WTC11 (cell line): ENCODE data around the gene CCN6.

Experiments
- CREB1 ChIP-seq: sonication (generic); formaldehyde crosslinking; IDR thresholded peaks from 2 replicates; pipeline ENCODE4 v1.8.0; 2023; ENCODE audit warnings: mild to moderate bottlenecking, missing genetic modification reagents
- JUN ChIP-seq: sonication (generic); formaldehyde crosslinking; IDR thresholded peaks from 2 replicates; pipeline ENCODE4 v1.8.0; 2023; ENCODE audit warnings: mild to moderate bottlenecking, missing genetic modification reagents
- SMAD3 ChIP-seq: sonication (generic); formaldehyde crosslinking; IDR thresholded peaks from 2 replicates; pipeline ENCODE4 v1.8.0; 2022; ENCODE audit warnings: missing genetic modification reagents, mild to moderate bottlenecking, borderline replicate concordance
- ZNF138 ChIP-seq: sonication (generic); formaldehyde crosslinking; conservative IDR thresholded peaks from 2 replicates; pipeline ENCODE4 v1.8.1; 2022; ENCODE audit warnings: mild to moderate bottlenecking, moderate library complexity, missing genetic modification reagents
- ZNF232 ChIP-seq: sonication (generic); formaldehyde crosslinking; IDR thresholded peaks from 2 replicates; pipeline ENCODE4 v1.8.0; 2022; ENCODE audit warnings: mild to moderate bottlenecking, missing genetic modification reagents
- ZNF396 ChIP-seq: fragments of 250-450 bp; sonication (Bioruptor Pico); IDR thresholded peaks from 2 replicates; pipeline ENCODE4 v1.8.0; 2021; ENCODE audit warnings: mild to moderate bottlenecking, moderate library complexity, borderline replicate concordance
- TF ChIP-seq, protein P1 (sequence below): fragments of 200-600 bp; IDR thresholded peaks from 2 replicates; pipeline ENCODE4 v1.8.0; 2022; ENCODE audit warnings: antibody characterized with exemption
- TF ChIP-seq, protein P2 (sequence below): sonication (generic); formaldehyde crosslinking; IDR thresholded peaks from 2 replicates; pipeline ENCODE4 v1.8.1; 2023; ENCODE audit warnings: mild to moderate bottlenecking, missing genetic modification reagents
- TF ChIP-seq, protein P3 (sequence below): sonication (generic); formaldehyde crosslinking; IDR thresholded peaks from 2 replicates; pipeline ENCODE4 v1.8.0; 2022; ENCODE audit warnings: mild to moderate bottlenecking, missing genetic modification reagents
- TF ChIP-seq, protein P4 (sequence below): sonication (generic); formaldehyde crosslinking; IDR thresholded peaks from 2 replicates; pipeline ENCODE4 v1.8.1; 2022; ENCODE audit warnings: low read depth, missing genetic modification reagents, borderline replicate concordance
- TF ChIP-seq, protein P5 (sequence below): sonication (generic); formaldehyde crosslinking; IDR thresholded peaks from 2 replicates; pipeline ENCODE4 v1.8.1; 2023; ENCODE audit warnings: mild to moderate bottlenecking, missing genetic modification reagents, borderline replicate concordance
- TF ChIP-seq, protein P6 (sequence below): fragments of 250-450 bp; sonication (Bioruptor Pico); IDR thresholded peaks from 2 replicates; pipeline ENCODE4 v1.9.0; 2021; ENCODE audit warnings: mild to moderate bottlenecking, borderline replicate concordance
- TF ChIP-seq, protein P7 (sequence below): sonication (generic); formaldehyde crosslinking; IDR thresholded peaks from 2 replicates; pipeline ENCODE4 v1.8.1; 2023; ENCODE audit warnings: mild to moderate bottlenecking, missing genetic modification reagents

DNA sequence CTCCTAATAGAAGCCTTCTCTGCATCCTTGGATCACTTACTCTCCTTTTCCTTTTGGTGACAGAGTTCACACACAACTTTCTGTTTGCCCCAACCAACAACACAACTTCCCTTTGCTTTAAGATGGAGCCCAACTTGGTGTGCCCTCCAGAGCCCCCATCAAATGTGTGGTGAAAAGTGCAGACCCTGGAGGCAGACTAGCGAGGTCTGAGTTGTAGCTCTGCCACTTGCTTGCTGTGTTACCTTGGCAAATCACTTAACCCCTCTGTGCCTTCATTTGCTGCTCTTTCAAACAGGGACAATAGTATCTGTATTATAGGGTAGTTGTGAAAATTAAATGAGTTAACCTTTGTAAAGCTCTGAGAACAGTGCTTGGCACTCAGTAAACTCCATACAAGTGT lies 34.3 kb upstream of the CCN6 start:
- TF ChIP-seq, protein P1, sequence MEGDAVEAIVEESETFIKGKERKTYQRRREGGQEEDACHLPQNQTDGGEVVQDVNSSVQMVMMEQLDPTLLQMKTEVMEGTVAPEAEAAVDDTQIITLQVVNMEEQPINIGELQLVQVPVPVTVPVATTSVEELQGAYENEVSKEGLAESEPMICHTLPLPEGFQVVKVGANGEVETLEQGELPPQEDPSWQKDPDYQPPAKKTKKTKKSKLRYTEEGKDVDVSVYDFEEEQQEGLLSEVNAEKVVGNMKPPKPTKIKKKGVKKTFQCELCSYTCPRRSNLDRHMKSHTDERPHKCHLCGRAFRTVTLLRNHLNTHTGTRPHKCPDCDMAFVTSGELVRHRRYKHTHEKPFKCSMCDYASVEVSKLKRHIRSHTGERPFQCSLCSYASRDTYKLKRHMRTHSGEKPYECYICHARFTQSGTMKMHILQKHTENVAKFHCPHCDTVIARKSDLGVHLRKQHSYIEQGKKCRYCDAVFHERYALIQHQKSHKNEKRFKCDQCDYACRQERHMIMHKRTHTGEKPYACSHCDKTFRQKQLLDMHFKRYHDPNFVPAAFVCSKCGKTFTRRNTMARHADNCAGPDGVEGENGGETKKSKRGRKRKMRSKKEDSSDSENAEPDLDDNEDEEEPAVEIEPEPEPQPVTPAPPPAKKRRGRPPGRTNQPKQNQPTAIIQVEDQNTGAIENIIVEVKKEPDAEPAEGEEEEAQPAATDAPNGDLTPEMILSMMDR, result no peak
- TF ChIP-seq, protein P2, sequence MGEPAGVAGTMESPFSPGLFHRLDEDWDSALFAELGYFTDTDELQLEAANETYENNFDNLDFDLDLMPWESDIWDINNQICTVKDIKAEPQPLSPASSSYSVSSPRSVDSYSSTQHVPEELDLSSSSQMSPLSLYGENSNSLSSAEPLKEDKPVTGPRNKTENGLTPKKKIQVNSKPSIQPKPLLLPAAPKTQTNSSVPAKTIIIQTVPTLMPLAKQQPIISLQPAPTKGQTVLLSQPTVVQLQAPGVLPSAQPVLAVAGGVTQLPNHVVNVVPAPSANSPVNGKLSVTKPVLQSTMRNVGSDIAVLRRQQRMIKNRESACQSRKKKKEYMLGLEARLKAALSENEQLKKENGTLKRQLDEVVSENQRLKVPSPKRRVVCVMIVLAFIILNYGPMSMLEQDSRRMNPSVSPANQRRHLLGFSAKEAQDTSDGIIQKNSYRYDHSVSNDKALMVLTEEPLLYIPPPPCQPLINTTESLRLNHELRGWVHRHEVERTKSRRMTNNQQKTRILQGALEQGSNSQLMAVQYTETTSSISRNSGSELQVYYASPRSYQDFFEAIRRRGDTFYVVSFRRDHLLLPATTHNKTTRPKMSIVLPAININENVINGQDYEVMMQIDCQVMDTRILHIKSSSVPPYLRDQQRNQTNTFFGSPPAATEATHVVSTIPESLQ (CRISPR knock-in tag), result no peak
- TF ChIP-seq, protein P3, sequence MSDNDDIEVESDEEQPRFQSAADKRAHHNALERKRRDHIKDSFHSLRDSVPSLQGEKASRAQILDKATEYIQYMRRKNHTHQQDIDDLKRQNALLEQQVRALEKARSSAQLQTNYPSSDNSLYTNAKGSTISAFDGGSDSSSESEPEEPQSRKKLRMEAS, result no peak
- TF ChIP-seq SMAD3, result no peak
- no peak for TF ChIP-seq ZNF138 (CRISPR knock-in tag)
- TF ChIP-seq CREB1, result no peak
- TF ChIP-seq ZNF232 (CRISPR knock-in tag), result no peak
- TF ChIP-seq ZNF396, result no peak
- TF ChIP-seq, protein P4, sequence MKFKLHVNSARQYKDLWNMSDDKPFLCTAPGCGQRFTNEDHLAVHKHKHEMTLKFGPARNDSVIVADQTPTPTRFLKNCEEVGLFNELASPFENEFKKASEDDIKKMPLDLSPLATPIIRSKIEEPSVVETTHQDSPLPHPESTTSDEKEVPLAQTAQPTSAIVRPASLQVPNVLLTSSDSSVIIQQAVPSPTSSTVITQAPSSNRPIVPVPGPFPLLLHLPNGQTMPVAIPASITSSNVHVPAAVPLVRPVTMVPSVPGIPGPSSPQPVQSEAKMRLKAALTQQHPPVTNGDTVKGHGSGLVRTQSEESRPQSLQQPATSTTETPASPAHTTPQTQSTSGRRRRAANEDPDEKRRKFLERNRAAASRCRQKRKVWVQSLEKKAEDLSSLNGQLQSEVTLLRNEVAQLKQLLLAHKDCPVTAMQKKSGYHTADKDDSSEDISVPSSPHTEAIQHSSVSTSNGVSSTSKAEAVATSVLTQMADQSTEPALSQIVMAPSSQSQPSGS, result no peak
- TF ChIP-seq, protein P5, sequence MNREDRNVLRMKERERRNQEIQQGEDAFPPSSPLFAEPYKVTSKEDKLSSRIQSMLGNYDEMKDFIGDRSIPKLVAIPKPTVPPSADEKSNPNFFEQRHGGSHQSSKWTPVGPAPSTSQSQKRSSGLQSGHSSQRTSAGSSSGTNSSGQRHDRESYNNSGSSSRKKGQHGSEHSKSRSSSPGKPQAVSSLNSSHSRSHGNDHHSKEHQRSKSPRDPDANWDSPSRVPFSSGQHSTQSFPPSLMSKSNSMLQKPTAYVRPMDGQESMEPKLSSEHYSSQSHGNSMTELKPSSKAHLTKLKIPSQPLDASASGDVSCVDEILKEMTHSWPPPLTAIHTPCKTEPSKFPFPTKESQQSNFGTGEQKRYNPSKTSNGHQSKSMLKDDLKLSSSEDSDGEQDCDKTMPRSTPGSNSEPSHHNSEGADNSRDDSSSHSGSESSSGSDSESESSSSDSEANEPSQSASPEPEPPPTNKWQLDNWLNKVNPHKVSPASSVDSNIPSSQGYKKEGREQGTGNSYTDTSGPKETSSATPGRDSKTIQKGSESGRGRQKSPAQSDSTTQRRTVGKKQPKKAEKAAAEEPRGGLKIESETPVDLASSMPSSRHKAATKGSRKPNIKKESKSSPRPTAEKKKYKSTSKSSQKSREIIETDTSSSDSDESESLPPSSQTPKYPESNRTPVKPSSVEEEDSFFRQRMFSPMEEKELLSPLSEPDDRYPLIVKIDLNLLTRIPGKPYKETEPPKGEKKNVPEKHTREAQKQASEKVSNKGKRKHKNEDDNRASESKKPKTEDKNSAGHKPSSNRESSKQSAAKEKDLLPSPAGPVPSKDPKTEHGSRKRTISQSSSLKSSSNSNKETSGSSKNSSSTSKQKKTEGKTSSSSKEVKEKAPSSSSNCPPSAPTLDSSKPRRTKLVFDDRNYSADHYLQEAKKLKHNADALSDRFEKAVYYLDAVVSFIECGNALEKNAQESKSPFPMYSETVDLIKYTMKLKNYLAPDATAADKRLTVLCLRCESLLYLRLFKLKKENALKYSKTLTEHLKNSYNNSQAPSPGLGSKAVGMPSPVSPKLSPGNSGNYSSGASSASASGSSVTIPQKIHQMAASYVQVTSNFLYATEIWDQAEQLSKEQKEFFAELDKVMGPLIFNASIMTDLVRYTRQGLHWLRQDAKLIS (CRISPR knock-in tag), result no peak
- TF ChIP-seq, protein P6, sequence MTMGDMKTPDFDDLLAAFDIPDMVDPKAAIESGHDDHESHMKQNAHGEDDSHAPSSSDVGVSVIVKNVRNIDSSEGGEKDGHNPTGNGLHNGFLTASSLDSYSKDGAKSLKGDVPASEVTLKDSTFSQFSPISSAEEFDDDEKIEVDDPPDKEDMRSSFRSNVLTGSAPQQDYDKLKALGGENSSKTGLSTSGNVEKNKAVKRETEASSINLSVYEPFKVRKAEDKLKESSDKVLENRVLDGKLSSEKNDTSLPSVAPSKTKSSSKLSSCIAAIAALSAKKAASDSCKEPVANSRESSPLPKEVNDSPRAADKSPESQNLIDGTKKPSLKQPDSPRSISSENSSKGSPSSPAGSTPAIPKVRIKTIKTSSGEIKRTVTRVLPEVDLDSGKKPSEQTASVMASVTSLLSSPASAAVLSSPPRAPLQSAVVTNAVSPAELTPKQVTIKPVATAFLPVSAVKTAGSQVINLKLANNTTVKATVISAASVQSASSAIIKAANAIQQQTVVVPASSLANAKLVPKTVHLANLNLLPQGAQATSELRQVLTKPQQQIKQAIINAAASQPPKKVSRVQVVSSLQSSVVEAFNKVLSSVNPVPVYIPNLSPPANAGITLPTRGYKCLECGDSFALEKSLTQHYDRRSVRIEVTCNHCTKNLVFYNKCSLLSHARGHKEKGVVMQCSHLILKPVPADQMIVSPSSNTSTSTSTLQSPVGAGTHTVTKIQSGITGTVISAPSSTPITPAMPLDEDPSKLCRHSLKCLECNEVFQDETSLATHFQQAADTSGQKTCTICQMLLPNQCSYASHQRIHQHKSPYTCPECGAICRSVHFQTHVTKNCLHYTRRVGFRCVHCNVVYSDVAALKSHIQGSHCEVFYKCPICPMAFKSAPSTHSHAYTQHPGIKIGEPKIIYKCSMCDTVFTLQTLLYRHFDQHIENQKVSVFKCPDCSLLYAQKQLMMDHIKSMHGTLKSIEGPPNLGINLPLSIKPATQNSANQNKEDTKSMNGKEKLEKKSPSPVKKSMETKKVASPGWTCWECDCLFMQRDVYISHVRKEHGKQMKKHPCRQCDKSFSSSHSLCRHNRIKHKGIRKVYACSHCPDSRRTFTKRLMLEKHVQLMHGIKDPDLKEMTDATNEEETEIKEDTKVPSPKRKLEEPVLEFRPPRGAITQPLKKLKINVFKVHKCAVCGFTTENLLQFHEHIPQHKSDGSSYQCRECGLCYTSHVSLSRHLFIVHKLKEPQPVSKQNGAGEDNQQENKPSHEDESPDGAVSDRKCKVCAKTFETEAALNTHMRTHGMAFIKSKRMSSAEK (CRISPR knock-in tag), result no peak
- no peak for TF ChIP-seq JUN
- TF ChIP-seq, protein P7, sequence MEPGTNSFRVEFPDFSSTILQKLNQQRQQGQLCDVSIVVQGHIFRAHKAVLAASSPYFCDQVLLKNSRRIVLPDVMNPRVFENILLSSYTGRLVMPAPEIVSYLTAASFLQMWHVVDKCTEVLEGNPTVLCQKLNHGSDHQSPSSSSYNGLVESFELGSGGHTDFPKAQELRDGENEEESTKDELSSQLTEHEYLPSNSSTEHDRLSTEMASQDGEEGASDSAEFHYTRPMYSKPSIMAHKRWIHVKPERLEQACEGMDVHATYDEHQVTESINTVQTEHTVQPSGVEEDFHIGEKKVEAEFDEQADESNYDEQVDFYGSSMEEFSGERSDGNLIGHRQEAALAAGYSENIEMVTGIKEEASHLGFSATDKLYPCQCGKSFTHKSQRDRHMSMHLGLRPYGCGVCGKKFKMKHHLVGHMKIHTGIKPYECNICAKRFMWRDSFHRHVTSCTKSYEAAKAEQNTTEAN (CRISPR knock-in tag), result no peak
